DMS153 treated with DMSO at 0.1 percent for 48 hours (cell line): ENCODE results near the gene ZNF460.

Experiments
- DNase-seq: peaks from one replicate; lab custom pipeline; 2025; ENCODE audit not compliant: unreplicated experiment; lab: John Stamatoyannopoulos, UW

The ZNF460 gene

DNA sequence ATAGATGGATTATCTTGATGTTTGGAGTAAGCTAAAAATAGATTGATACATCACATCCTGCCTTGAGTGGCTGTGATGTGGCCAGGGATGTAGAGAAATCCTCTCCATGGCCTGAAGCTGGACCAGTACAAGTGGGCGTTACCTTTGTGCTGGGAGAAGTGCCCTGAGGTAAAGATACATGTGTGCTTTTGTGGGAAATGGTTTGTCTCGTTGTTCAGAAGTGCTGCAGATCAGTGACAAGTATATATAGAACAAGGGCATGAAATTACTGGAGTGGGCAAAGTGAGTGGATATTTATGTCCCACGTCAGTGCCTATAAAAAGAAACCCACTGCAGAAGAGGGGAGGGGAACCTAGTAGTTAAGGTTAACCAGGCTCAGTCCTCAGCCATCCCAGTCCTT is 58.6 kb downstream of the ZNF460 start:
- no peak for DNase-seq

DNA sequence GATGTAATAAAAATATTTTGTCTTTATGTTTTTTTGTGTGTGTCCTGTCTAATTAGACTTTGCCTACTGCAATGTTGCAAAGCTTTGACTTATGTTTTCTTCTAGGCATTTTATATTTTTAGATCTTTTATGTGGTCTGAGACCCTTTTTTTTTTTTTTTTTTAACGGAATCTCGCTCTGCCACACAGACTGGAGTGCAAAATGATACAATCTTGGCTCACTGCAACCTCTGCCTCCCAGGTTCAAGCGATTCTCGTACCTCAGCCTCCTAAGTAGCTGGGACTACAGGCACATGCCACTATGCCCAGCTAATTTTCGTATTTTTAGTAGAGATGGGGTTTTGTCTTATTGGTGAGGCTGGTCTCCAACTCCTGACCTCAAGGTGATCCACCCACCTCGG is 62.3 kb downstream of the ZNF460 start:
- no peak for DNase-seq
